ENCODE data around the gene ZSWIM1.
A peak's percentile ranks its signal among the peaks of the same experiment; 100 is the strongest.
"Not testable (repeated sequence)": the region's sequence is repeated elsewhere in the genome, so short reads cannot be mapped to it uniquely, and the experiment has no call there.

Gene ZSWIM1

GRCh38 chr20:45866454-45866853 lies 14.6 kb upstream of the ZSWIM1 start:
- Histone ChIP-seq H2AK5ac (ENCODE audit: low read length) (no peak overlapping the region), H3K27ac (ENCODE audit: low read depth, low read length) (no peak overlapping the region), H3K18ac (ENCODE audit: low read length) (no peak overlapping the region), H3K4me3 (ENCODE audit: low read length) (no peak overlapping the region), H3K4me2 (ENCODE audit: low read length) (no peak overlapping the region), H3K4ac (ENCODE audit: low read depth, low read length) (no peak overlapping the region), H3K9ac (ENCODE audit: low read length) (no peak overlapping the region), H3K79me1 (ENCODE audit: low read length) (no peaks in the 10 kb centered on the region), H3K56ac (ENCODE audit: low read length) (no peak overlapping the region), H2BK15ac (replicated peaks; ENCODE audit: low read depth) (no peak overlapping the region), H4K5ac (ENCODE audit: low read length) (no peak overlapping the region), H3K36me3 (ENCODE audit: control insufficient read depth, insufficient read depth, low read length) (no peaks in the 10 kb centered on the region), H2BK120ac (ENCODE audit: low read depth, low read length) (no peak overlapping the region), H3K23ac (ENCODE audit: low read length) (no peak overlapping the region), H3K27me3 (ENCODE audit: insufficient read depth, low read length, poor library complexity) (no peaks in the 10 kb centered on the region), H2BK5ac (ENCODE audit: low read length) (no peak overlapping the region), H3K79me2 (ENCODE audit: control insufficient read depth, insufficient read depth, low read length) (no peaks in the 10 kb centered on the region), H3K4me1 (ENCODE audit: control insufficient read depth, low read depth, low read length) (no peaks in the 10 kb centered on the region), H4K8ac (ENCODE audit: low read depth, low read length) (no peak overlapping the region)
- no peak for DNase-seq
- WGBS (ENCODE audit: extremely low coverage, insufficient coverage, low lambda C conversion rate) = no CpG with 5 or more reads among the region's 5 CpGs

GRCh38 chr20:45867136-45867818 lies 13.8 kb upstream of the ZSWIM1 start:
- H3K4me3 ChIP-seq (ENCODE audit: low read length) = no peak overlapping the region
- no peaks in the 10 kb centered on the region for H3K79me2 ChIP-seq (ENCODE audit: control insufficient read depth, insufficient read depth, low read length)
- H3K36me3 ChIP-seq (ENCODE audit: control insufficient read depth, insufficient read depth, low read length) = no peaks in the 10 kb centered on the region
- H3K23ac ChIP-seq (ENCODE audit: low read length) = no peak overlapping the region
- no peak for DNase-seq
- H3K79me1 ChIP-seq (ENCODE audit: low read length) = no peaks in the 10 kb centered on the region
- no peak overlapping the region for H3K18ac ChIP-seq (ENCODE audit: low read length)
- H2BK120ac ChIP-seq (ENCODE audit: low read depth, low read length) = no peak overlapping the region
- H3K27me3 ChIP-seq (ENCODE audit: insufficient read depth, low read length, poor library complexity) = no peaks in the 10 kb centered on the region
- H4K5ac ChIP-seq (ENCODE audit: low read length) = no peak overlapping the region
- no peak overlapping the region for H3K4me2 ChIP-seq (ENCODE audit: low read length)
- H2BK15ac ChIP-seq (replicated peaks; ENCODE audit: low read depth) = no peak overlapping the region
- H3K4ac ChIP-seq (ENCODE audit: low read depth, low read length) = no peak overlapping the region
- no peak overlapping the region for H3K9ac ChIP-seq (ENCODE audit: low read length)
- no peaks in the 10 kb centered on the region for H3K4me1 ChIP-seq (ENCODE audit: control insufficient read depth, low read depth, low read length)
- WGBS (ENCODE audit: extremely low coverage, insufficient coverage, low lambda C conversion rate) = no CpG with 5 or more reads among the region's 6 CpGs
- H3K27ac ChIP-seq (ENCODE audit: low read depth, low read length) = no peak overlapping the region
- H2BK5ac ChIP-seq (ENCODE audit: low read length) = no peak overlapping the region
- H3K56ac ChIP-seq (ENCODE audit: low read length) = no peak overlapping the region
- no peak overlapping the region for H2AK5ac ChIP-seq (ENCODE audit: low read length)
- no peak overlapping the region for H4K8ac ChIP-seq (ENCODE audit: low read depth, low read length)

- H3K79me1 ChIP-seq (ENCODE audit: low read length) = no peaks in the 10 kb centered on the region
- no peaks in the 10 kb centered on the region for H3K4me1 ChIP-seq (ENCODE audit: control insufficient read depth, low read depth, low read length)
- H4K5ac ChIP-seq (ENCODE audit: low read length) = no peak overlapping the region
- H3K4me3 ChIP-seq (ENCODE audit: low read length) = no peak overlapping the region
- no peak overlapping the region for H3K27ac ChIP-seq (ENCODE audit: low read depth, low read length)
- peak; percentile 32 for DNase-seq
- no peak overlapping the region for H3K9ac ChIP-seq (ENCODE audit: low read length)
- H3K23ac ChIP-seq (ENCODE audit: low read length) = no peak overlapping the region
- H3K79me2 ChIP-seq (ENCODE audit: control insufficient read depth, insufficient read depth, low read length) = no peaks in the 10 kb centered on the region
- H3K27me3 ChIP-seq (ENCODE audit: insufficient read depth, low read length, poor library complexity) = no peaks in the 10 kb centered on the region
- H4K8ac ChIP-seq (ENCODE audit: low read depth, low read length) = no peak overlapping the region
- no peak overlapping the region for H2AK5ac ChIP-seq (ENCODE audit: low read length)
- H2BK5ac ChIP-seq (ENCODE audit: low read length) = no peak overlapping the region
- no peak overlapping the region for H2BK120ac ChIP-seq (ENCODE audit: low read depth, low read length)
- no peak overlapping the region for H3K18ac ChIP-seq (ENCODE audit: low read length)
- H3K4me2 ChIP-seq (ENCODE audit: low read length) = no peak overlapping the region
- no peak overlapping the region for H2BK15ac ChIP-seq (replicated peaks; ENCODE audit: low read depth)
- H3K4ac ChIP-seq (ENCODE audit: low read depth, low read length) = no peak overlapping the region
- H3K56ac ChIP-seq (ENCODE audit: low read length) = no peak overlapping the region
- no peaks in the 10 kb centered on the region for H3K36me3 ChIP-seq (ENCODE audit: control insufficient read depth, insufficient read depth, low read length)
These were observed 13.2 kb upstream of the ZSWIM1 start for GRCh38 chr20:45867819-45868176.

- Histone ChIP-seq H2BK5ac (ENCODE audit: low read length) (no peak overlapping the region), H3K4ac (ENCODE audit: low read depth, low read length) (no peak overlapping the region), H4K5ac (ENCODE audit: low read length) (no peak overlapping the region), H3K9ac (ENCODE audit: low read length) (no peak overlapping the region), H3K56ac (ENCODE audit: low read length) (no peak overlapping the region), H2BK120ac (ENCODE audit: low read depth, low read length) (no peak overlapping the region), H3K36me3 (ENCODE audit: control insufficient read depth, insufficient read depth, low read length) (no peaks in the 10 kb centered on the region), H3K4me2 (ENCODE audit: low read length) (no peak overlapping the region), H3K4me3 (ENCODE audit: low read length) (no peak overlapping the region), H3K4me1 (ENCODE audit: control insufficient read depth, low read depth, low read length) (no peaks in the 10 kb centered on the region), H2AK5ac (ENCODE audit: low read length) (no peak overlapping the region), H3K79me1 (ENCODE audit: low read length) (no peaks in the 10 kb centered on the region), H3K23ac (ENCODE audit: low read length) (no peak overlapping the region), H3K27me3 (ENCODE audit: insufficient read depth, low read length, poor library complexity) (no peaks in the 10 kb centered on the region), H4K8ac (ENCODE audit: low read depth, low read length) (no peak overlapping the region), H3K27ac (ENCODE audit: low read depth, low read length) (no peak overlapping the region), H3K79me2 (ENCODE audit: control insufficient read depth, insufficient read depth, low read length) (no peaks in the 10 kb centered on the region), H2BK15ac (replicated peaks; ENCODE audit: low read depth) (no peak overlapping the region), H3K18ac (ENCODE audit: low read length) (no peak overlapping the region)
- WGBS (ENCODE audit: extremely low coverage, insufficient coverage, low lambda C conversion rate) = no CpG with 5 or more reads among the region's 4 CpGs
- peak; percentile 18 for DNase-seq
These were observed 8.4 kb upstream of the ZSWIM1 start for GRCh38 chr20:45872626-45873025.

DNA sequence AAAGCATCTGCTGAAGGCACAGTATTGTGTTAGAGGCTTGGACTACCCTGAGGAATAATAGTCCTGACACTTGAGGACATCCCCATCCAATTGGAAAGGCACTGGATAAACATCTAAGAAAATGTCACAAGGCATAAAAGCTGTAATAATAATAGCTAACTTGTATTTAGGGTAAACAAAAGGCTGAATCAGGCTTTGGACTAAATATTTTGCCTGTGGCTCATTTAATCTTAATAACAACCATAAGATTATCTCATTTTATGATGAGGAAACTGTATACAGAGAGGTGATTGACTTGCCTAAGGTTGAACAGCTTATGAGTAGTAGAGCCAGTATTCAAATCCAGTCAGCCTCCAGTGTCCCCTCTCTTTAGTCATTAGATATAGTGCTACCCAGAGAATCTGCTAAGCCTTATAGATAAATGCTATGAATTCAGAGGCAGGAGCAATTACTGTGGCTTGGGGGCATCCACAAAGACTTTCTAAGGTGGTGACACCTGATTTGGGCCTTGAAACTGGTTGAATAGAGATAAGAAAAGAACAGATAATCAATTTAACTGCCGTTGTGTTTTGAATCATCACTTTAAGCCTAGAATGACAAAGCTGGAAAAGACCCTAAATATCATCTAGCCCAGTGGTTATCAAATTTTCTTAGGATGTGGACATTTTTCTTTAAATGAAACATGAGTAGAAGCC lies 7.5 kb upstream of the ZSWIM1 start:
- DNase-seq = no peak
- Histone ChIP-seq H3K27me3 (ENCODE audit: insufficient read depth, low read length, poor library complexity) (no peaks in the 10 kb centered on the region), H3K27ac (ENCODE audit: low read depth, low read length) (no peak overlapping the region), H4K8ac (ENCODE audit: low read depth, low read length) (no peak overlapping the region), H3K18ac (ENCODE audit: low read length) (no peak overlapping the region), H2BK5ac (ENCODE audit: low read length) (no peak overlapping the region), H3K4ac (ENCODE audit: low read depth, low read length) (no peak overlapping the region), H2BK120ac (ENCODE audit: low read depth, low read length) (no peak overlapping the region), H3K79me1 (ENCODE audit: low read length) (no peaks in the 10 kb centered on the region), H3K79me2 (ENCODE audit: control insufficient read depth, insufficient read depth, low read length) (no peaks in the 10 kb centered on the region), H3K4me1 (ENCODE audit: control insufficient read depth, low read depth, low read length) (no peaks in the 10 kb centered on the region), H2BK15ac (replicated peaks; ENCODE audit: low read depth) (no peak overlapping the region), H3K4me3 (ENCODE audit: low read length) (no peak overlapping the region), H3K56ac (ENCODE audit: low read length) (no peak overlapping the region), H3K4me2 (ENCODE audit: low read length) (no peak overlapping the region), H4K5ac (ENCODE audit: low read length) (no peak overlapping the region), H2AK5ac (ENCODE audit: low read length) (no peak overlapping the region), H3K23ac (ENCODE audit: low read length) (no peak overlapping the region), H3K9ac (ENCODE audit: low read length) (no peak overlapping the region), H3K36me3 (ENCODE audit: control insufficient read depth, insufficient read depth, low read length) (no peaks in the 10 kb centered on the region)
- WGBS (ENCODE audit: extremely low coverage, insufficient coverage, low lambda C conversion rate) = no CpG with 5 or more reads among the region's 1 CpG

DNA sequence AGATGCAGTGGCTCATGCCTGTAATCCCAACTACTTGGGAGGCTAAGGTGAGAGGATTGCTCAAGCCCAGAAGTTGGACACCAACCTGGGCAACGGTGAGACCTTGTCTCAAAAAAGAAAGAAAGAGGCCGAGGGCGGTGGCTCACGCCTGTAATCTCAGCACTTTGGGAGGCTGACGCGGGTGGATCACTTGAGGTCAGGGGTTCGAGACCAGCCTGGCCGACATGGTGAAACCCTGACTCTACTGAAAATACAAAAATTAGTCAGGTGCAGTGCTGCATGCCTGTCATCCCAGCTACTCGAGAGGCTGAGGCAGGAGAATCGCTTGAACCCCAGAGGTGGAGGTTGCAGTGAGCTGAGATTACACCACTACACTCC lies 6.9 kb upstream of the ZSWIM1 start:
- H2BK5ac ChIP-seq (ENCODE audit: low read length); H4K5ac ChIP-seq (ENCODE audit: low read length); H3K27ac ChIP-seq (ENCODE audit: low read depth, low read length); H4K8ac ChIP-seq (ENCODE audit: low read depth, low read length); H3K56ac ChIP-seq (ENCODE audit: low read length); H3K9ac ChIP-seq (ENCODE audit: low read length); DNase-seq; H3K79me1 ChIP-seq (ENCODE audit: low read length); H3K27me3 ChIP-seq (ENCODE audit: insufficient read depth, low read length, poor library complexity); H2BK120ac ChIP-seq (ENCODE audit: low read depth, low read length); H2BK15ac ChIP-seq (replicated peaks; ENCODE audit: low read depth); H3K79me2 ChIP-seq (ENCODE audit: control insufficient read depth, insufficient read depth, low read length); H2AK5ac ChIP-seq (ENCODE audit: low read length); H3K23ac ChIP-seq (ENCODE audit: low read length); H3K18ac ChIP-seq (ENCODE audit: low read length); H3K36me3 ChIP-seq (ENCODE audit: control insufficient read depth, insufficient read depth, low read length); H3K4me3 ChIP-seq (ENCODE audit: low read length); H3K4ac ChIP-seq (ENCODE audit: low read depth, low read length); H3K4me2 ChIP-seq (ENCODE audit: low read length); H3K4me1 ChIP-seq (ENCODE audit: control insufficient read depth, low read depth, low read length): not testable (repeated sequence)
- no CpG with 5 or more reads among the region's 10 CpGs for WGBS (ENCODE audit: extremely low coverage, insufficient coverage, low lambda C conversion rate)
